GM18870 (cell line): Measurements from ENCODE around the gene CEP135.

ENCODE experiments used
- ATAC-seq: cut with Tn5 transposase; IDR thresholded peaks from one replicate; pipeline ENCODE4 v1.9.1; 2021; ENCODE audit warnings: moderate library complexity; ENCODE audit not compliant: unreplicated experiment

Gene CEP135

GRCh38 chr4:56007154-56007553 lies 58.4 kb downstream of the CEP135 start:
- ATAC-seq, result no peak

GRCh38 chr4:56008206-56008605 lies 59.5 kb downstream of the CEP135 start:
- ATAC-seq, result no peak

GRCh38 chr4:56026596-56026995 lies 77.9 kb downstream of the CEP135 start:
- no peak for ATAC-seq

- ATAC-seq, result no peak
Measured at GRCh38 chr4:56028165-56028564, 79.4 kb downstream of the CEP135 start.

- ATAC-seq, result no peak
Measured at GRCh38 chr4:56038487-56039162, 89.9 kb downstream of the CEP135 start.

- no peak for ATAC-seq
Measured at GRCh38 chr4:56040842-56041241, 92.1 kb downstream of the CEP135 start.

GRCh38 chr4:56042225-56042624 lies 93.5 kb downstream of the CEP135 start:
- ATAC-seq, result no peak

- ATAC-seq, result no peak
Measured at GRCh38 chr4:56048383-56048701, 99.6 kb downstream of the CEP135 start.

GRCh38 chr4:56048702-56049431 lies 100.1 kb downstream of the CEP135 start:
- ATAC-seq, result no peak

GRCh38 chr4:56050625-56051024 lies 101.9 kb downstream of the CEP135 start:
- ATAC-seq, result no peak

- no peak for ATAC-seq
Measured at GRCh38 chr4:56051029-56051709, 102.4 kb downstream of the CEP135 start.

GRCh38 chr4:56051710-56052075 lies 102.9 kb downstream of the CEP135 start:
- no peak for ATAC-seq

GRCh38 chr4:56052481-56052880 lies 103.7 kb downstream of the CEP135 start:
- ATAC-seq, result no peak

GRCh38 chr4:56052966-56053365 lies 104.2 kb downstream of the CEP135 start:
- ATAC-seq, result no peak

- ATAC-seq, result no peak
Measured at GRCh38 chr4:56055027-56055977, 106.6 kb downstream of the CEP135 start.

- ATAC-seq, result no peak
Measured at GRCh38 chr4:56055991-56056390, 107.2 kb downstream of the CEP135 start.

GRCh38 chr4:56058555-56058954 lies 109.8 kb downstream of the CEP135 start:
- no peak for ATAC-seq

- ATAC-seq, result no peak
Measured at GRCh38 chr4:56060036-56060435, 111.3 kb downstream of the CEP135 start.

- ATAC-seq, result no peak
Measured at GRCh38 chr4:56062106-56062505, 113.4 kb downstream of the CEP135 start.

- ATAC-seq, result no peak
Measured at GRCh38 chr4:56062526-56063145, 113.9 kb downstream of the CEP135 start.

GRCh38 chr4:56066493-56066892 lies 117.7 kb downstream of the CEP135 start:
- ATAC-seq, result no peak
